ENCODE measurements around the gene DNAJC2. TPM values are rescaled to one million over a fixed set of nuclear protein-coding genes. Genes with fewer than 3 reads are reported as not detected.

DNAJC2 gene
- total RNA-seq, 1 experiment from 2014 or later: 21.7 TPM

DNA sequence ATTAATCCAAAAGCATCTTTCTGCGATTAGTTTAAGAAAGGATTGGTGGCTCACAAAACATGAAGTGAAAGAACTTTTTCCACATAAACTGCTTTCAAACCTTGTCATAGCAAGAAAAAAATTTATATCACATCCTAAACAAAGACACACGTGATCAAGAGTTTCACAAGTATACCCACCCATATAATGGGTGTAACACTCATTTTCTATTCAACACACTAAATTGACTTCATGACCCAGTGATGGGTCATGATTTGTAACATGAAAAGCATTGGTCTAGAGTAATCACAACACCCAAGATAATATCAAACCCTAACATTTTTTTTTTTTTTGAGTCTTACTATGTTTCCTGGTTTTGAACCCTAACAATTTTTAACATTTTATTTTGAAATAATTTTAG, 29.7 kb downstream of the DNAJC2 start:
- DNase-seq: no peak
- no TSS peak for BruUV-seq (replicated peaks)
- POLR2A ChIA-PET (ENCODE audit: unreplicated experiment): no interaction called here
- no peak for ATAC-seq
- Histone ChIP-seq H4K20me1 (ENCODE audit: low read length) (no peaks in the 10 kb centered on the region), H3K4me1 (ENCODE audit: insufficient read depth, low read length) (no peaks in the 10 kb centered on the region), H3K36me3 (ENCODE audit: low read depth, low read length) (peaks cover 85% of the 10 kb centered on the region), H2AFZ (ENCODE audit: low read length) (no peak overlapping the region), H3K9ac (ENCODE audit: low read length) (no peak overlapping the region), H3K9me2 (replicated peaks; ENCODE audit: low read length) (no peaks in the 10 kb centered on the region), H3F3A (ENCODE audit: low read length, unreplicated experiment) (no peaks in the 10 kb centered on the region), H3K27me3 (ENCODE audit: low read length) (no peaks in the 10 kb centered on the region), H3K9me3 (ENCODE audit: low read length) (no peaks in the 10 kb centered on the region), H3K27ac (ENCODE audit: low read length) (no peak overlapping the region), H3K79me2 (ENCODE audit: low read length) (no peaks in the 10 kb centered on the region), H3K4me2 (ENCODE audit: low read length) (no peak overlapping the region), H3K4me3 (ENCODE audit: low read length) (no peak overlapping the region)
- CTCF ChIA-PET: no interaction called here
- intact Hi-C loops (cut with micrococcal nuclease): loop anchor here (5.0 kb wide), 1 partner anchor 92 kb away; no protein-coding TSS in a partner anchor
- TF ChIP-seq EZH2phosphoT487 (IDR thresholded peaks at IDR 0.05; ENCODE audit: borderline replicate concordance, low read length): no peak
- TF ChIP-seq, protein P1, sequence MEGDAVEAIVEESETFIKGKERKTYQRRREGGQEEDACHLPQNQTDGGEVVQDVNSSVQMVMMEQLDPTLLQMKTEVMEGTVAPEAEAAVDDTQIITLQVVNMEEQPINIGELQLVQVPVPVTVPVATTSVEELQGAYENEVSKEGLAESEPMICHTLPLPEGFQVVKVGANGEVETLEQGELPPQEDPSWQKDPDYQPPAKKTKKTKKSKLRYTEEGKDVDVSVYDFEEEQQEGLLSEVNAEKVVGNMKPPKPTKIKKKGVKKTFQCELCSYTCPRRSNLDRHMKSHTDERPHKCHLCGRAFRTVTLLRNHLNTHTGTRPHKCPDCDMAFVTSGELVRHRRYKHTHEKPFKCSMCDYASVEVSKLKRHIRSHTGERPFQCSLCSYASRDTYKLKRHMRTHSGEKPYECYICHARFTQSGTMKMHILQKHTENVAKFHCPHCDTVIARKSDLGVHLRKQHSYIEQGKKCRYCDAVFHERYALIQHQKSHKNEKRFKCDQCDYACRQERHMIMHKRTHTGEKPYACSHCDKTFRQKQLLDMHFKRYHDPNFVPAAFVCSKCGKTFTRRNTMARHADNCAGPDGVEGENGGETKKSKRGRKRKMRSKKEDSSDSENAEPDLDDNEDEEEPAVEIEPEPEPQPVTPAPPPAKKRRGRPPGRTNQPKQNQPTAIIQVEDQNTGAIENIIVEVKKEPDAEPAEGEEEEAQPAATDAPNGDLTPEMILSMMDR (conservative IDR thresholded peaks at IDR 0.05; ENCODE audit: low read depth, low read length): no peak
- TF ChIP-seq EZH2 (IDR thresholded peaks at IDR 0.05; ENCODE audit: low read length, unreplicated experiment): no peak

DNA sequence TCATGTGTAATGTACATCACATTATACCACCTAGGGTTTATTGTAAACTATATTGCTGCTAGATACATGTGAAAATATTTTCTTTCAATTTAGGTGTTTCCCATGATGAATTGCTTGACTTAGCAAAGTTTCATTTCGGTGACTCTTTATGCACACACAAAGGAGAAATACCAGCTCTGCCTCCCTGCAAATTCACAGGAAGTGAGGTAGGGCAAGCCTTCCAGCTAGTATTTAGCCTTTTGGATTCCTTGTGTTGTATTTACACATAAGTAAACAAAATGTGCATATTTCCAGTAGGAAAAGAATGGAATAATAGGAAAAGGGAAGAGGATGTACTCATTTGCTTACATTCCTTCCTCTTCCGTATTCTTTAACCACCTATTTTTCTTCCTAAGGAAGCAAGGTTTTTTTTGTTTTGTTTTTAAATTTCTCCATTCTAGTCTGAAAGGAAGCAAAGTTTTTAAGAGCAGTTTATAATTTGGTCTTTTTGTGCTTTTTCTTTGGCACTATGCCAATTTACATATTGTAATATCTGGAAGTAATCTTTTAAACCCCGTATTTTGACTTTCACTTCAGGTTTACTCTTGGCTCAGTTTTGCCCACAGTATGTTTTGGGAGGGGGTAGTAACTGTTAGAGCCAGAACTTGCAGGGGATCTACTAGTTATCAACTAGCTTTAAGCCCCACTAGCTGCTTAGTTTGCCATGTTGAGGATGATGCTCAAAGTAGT, 36.9 kb downstream of the DNAJC2 start:
- Histone ChIP-seq H4K20me1 (ENCODE audit: low read length) (0 out of 2 replicates have a peak, but pooled peaks cover 4% of the 10 kb centered on the region), H2AFZ (ENCODE audit: low read length) (no peak overlapping the region), H3K79me2 (ENCODE audit: low read length) (peaks cover 3% of the 10 kb centered on the region; the same call in 1 of the 2 replicates), H3F3A (ENCODE audit: low read length, unreplicated experiment) (no peaks in the 10 kb centered on the region), H3K27me3 (ENCODE audit: low read length) (no peaks in the 10 kb centered on the region), H3K9me2 (replicated peaks; ENCODE audit: low read length) (no peaks in the 10 kb centered on the region), H3K9me3 (ENCODE audit: low read length) (no peaks in the 10 kb centered on the region), H3K36me3 (ENCODE audit: low read depth, low read length) (peaks cover 60% of the 10 kb centered on the region), H3K9ac (ENCODE audit: low read length) (no peak overlapping the region), H3K27ac (ENCODE audit: low read length) (peak overlapping the region; percentile 45), H3K4me1 (ENCODE audit: insufficient read depth, low read length) (peaks cover 12% of the 10 kb centered on the region), H3K4me2 (ENCODE audit: low read length) (peak overlapping the region; percentile 16), H3K4me3 (ENCODE audit: low read length) (no peak overlapping the region)
- intact Hi-C loops (cut with micrococcal nuclease): loop anchor here (5.0 kb wide), 1 partner anchor 40 kb away; the partner anchor contains the start of gene PSMC2
- POLR2A ChIA-PET (ENCODE audit: unreplicated experiment): no interaction called here
- TF ChIP-seq, protein P1 (conservative IDR thresholded peaks at IDR 0.05; ENCODE audit: low read depth, low read length): no peak
- TF ChIP-seq EZH2 (IDR thresholded peaks at IDR 0.05; ENCODE audit: low read length, unreplicated experiment) (no peak), EZH2phosphoT487 (IDR thresholded peaks at IDR 0.05; ENCODE audit: borderline replicate concordance, low read length) (no peak)
- CTCF ChIA-PET: interaction anchor here (0.8 kb wide), 1 partner anchor 22 kb away, joined by 3 read pairs; no protein-coding TSS in a partner anchor
- BruUV-seq (replicated peaks): no TSS peak
- peak; percentile 68 for DNase-seq
- ATAC-seq: peak; percentile 95

DNA sequence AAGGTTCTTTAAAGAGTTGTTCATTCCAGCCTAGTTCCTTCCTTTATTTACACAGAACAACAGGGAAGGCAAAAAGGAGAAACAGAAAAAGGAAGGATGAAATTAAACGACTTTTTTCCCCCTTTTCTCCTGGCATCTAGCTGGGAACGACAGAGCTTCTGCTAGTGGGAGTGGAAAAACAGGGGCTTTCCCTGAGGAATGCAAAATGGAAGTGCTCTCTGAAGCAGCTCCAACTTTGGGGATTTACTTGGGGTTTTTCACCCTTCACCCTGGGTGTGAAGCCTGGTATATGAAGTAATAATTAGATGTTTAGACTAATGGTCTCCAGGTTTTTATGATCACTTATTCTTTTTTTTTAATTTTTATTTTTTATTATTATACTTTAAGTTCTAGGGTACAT, 43.1 kb downstream of the DNAJC2 start:
- Histone ChIP-seq H3K9me3 (ENCODE audit: low read length) (no peaks in the 10 kb centered on the region), H3K4me3 (ENCODE audit: low read length) (no peak overlapping the region), H3F3A (ENCODE audit: low read length, unreplicated experiment) (no peaks in the 10 kb centered on the region), H3K79me2 (ENCODE audit: low read length) (peaks cover 40% of the 10 kb centered on the region), H3K27me3 (ENCODE audit: low read length) (no peaks in the 10 kb centered on the region), H4K20me1 (ENCODE audit: low read length) (no peaks in the 10 kb centered on the region), H3K36me3 (ENCODE audit: low read depth, low read length) (peaks cover 44% of the 10 kb centered on the region), H3K9ac (ENCODE audit: low read length) (no peak overlapping the region), H3K4me2 (ENCODE audit: low read length) (no peak overlapping the region), H2AFZ (ENCODE audit: low read length) (no peak overlapping the region), H3K27ac (ENCODE audit: low read length) (no peak overlapping the region), H3K4me1 (ENCODE audit: insufficient read depth, low read length) (peaks cover 12% of the 10 kb centered on the region), H3K9me2 (replicated peaks; ENCODE audit: low read length) (no peaks in the 10 kb centered on the region)
- ATAC-seq: no peak
- ChIA-PET POLR2A (ENCODE audit: unreplicated experiment) (interaction anchor here (0.6 kb wide), 1 partner anchor 91 kb away, joined by 3 read pairs; no protein-coding TSS in a partner anchor), CTCF (no interaction called here)
- intact Hi-C loops (cut with micrococcal nuclease): no loop called here
- TF ChIP-seq, protein P1 (conservative IDR thresholded peaks at IDR 0.05; ENCODE audit: low read depth, low read length): no peak
- TF ChIP-seq EZH2phosphoT487 (IDR thresholded peaks at IDR 0.05; ENCODE audit: borderline replicate concordance, low read length): no peak
- no TSS peak for BruUV-seq (replicated peaks)
- no peak for DNase-seq

Measured in PC-3 (cell line).